Measurements from ENCODE around the gene MARCHF2. TPM values are rescaled to one million over a fixed set of nuclear protein-coding genes. Genes with fewer than 3 reads are reported as not detected.

MARCHF2 gene
- total and polyA plus RNA-seq, 8 donors, result 8.8 to 22.6 (median 11.4) TPM

- peaks cover 4 to 36% (median 21%) of the 10 kb centered on the region in 3 donors for H3K36me3 ChIP-seq
- WGBS, 2 donors, result 66 to 68% methylated on average over 8 of the region's 8 CpGs
- H3K4me3 ChIP-seq, result no peak overlapping the region
- H3K9me3 ChIP-seq, result no peaks in the 10 kb centered on the region
- no peak for FAIRE-seq
- no peaks in the 10 kb centered on the region for H3K27me3 ChIP-seq
- intact Hi-C loops (cut with DNase I), result no loop called here
- no peak for TF ChIP-seq CTCF (IDR thresholded peaks at IDR 0.05)
- peak in 1 of 6 donors; percentile 5 for DNase-seq
- ATAC-seq, result no peak
- no peak overlapping the region for H3K27ac ChIP-seq
- H3K4me1 ChIP-seq, result peaks cover 0 to 12% (median 0%) of the 10 kb centered on the region in 3 donors
These were observed 63.4 kb downstream of the MARCHF2 start for GRCh38 chr19:8476524-8476923.

- no peak for TF ChIP-seq CTCF (IDR thresholded peaks at IDR 0.05)
- 77 to 78% methylated on average over 4 of the region's 4 CpGs for WGBS, 2 donors
- intact Hi-C loops (cut with DNase I), result no loop called here
- ATAC-seq (no peak), DNase-seq (no peak), FAIRE-seq (no peak)
- Histone ChIP-seq H3K4me1 (peaks cover 0 to 12% (median 0%) of the 10 kb centered on the region in 3 donors), H3K27ac (no peak overlapping the region), H3K27me3 (no peaks in the 10 kb centered on the region), H3K36me3 (peaks cover 4 to 25% (median 21%) of the 10 kb centered on the region in 3 donors), H3K9me3 (no peaks in the 10 kb centered on the region), H3K4me3 (no peak overlapping the region)
These were observed 64.8 kb downstream of the MARCHF2 start for GRCh38 chr19:8477889-8478288.

GRCh38 chr19:8478598-8478997, 65.5 kb downstream of the MARCHF2 start:
- FAIRE-seq (no peak), DNase-seq (no peak), ATAC-seq (no peak)
- Histone ChIP-seq H3K27ac (no peak overlapping the region), H3K36me3 (peaks cover 4 to 25% (median 18%) of the 10 kb centered on the region in 3 donors), H3K27me3 (no peaks in the 10 kb centered on the region), H3K9me3 (no peaks in the 10 kb centered on the region), H3K4me1 (peaks cover 0 to 12% (median 0%) of the 10 kb centered on the region in 3 donors), H3K4me3 (no peak overlapping the region)
- TF ChIP-seq CTCF (IDR thresholded peaks at IDR 0.05), result no peak
- WGBS, 2 donors, result 44 to 50% methylated on average over 3 of the region's 3 CpGs
- intact Hi-C loops (cut with DNase I), result no loop called here

GRCh38 chr19:8481201-8481600, 68.1 kb downstream of the MARCHF2 start:
- intact Hi-C loops (cut with DNase I), result no loop called here
- Histone ChIP-seq H3K27me3 (no peaks in the 10 kb centered on the region), H3K4me1 (peaks cover 0 to 12% (median 0%) of the 10 kb centered on the region in 3 donors), H3K36me3 (peaks cover 5 to 34% (median 12%) of the 10 kb centered on the region in 3 donors), H3K27ac (peak overlapping the region in 1 of 4 donors; percentile 7), H3K4me3 (no peak overlapping the region), H3K9me3 (no peaks in the 10 kb centered on the region)
- 63 to 69% methylated on average over 11 of the region's 11 CpGs for WGBS, 2 donors
- no peak for FAIRE-seq
- no peak for TF ChIP-seq CTCF (IDR thresholded peaks at IDR 0.05)
- peak in 2 of 6 donors; percentile 34 to 49 for DNase-seq
- peak in 1 of 4 donors; percentile 4 for ATAC-seq

- intact Hi-C loops (cut with DNase I), result no loop called here
- WGBS, 2 donors, result 83 to 86% methylated on average over 6 of the region's 6 CpGs
- TF ChIP-seq CTCF (IDR thresholded peaks at IDR 0.05), result no peak
- no peak for FAIRE-seq
- H3K4me1 ChIP-seq, result peaks cover 0 to 12% (median 0%) of the 10 kb centered on the region in 3 donors
- no peak overlapping the region for H3K27ac ChIP-seq
- no peak for ATAC-seq
- H3K4me3 ChIP-seq, result no peak overlapping the region
- no peaks in the 10 kb centered on the region for H3K27me3 ChIP-seq
- H3K36me3 ChIP-seq, result peaks cover 7 to 38% (median 14%) of the 10 kb centered on the region in 3 donors
- H3K9me3 ChIP-seq, result no peaks in the 10 kb centered on the region
- DNase-seq, result peak in 2 of 6 donors; percentile 9 to 26
These were observed 68.5 kb downstream of the MARCHF2 start for GRCh38 chr19:8481616-8482015.
